Measurements from ENCODE around the gene SMCO4.

DNA sequence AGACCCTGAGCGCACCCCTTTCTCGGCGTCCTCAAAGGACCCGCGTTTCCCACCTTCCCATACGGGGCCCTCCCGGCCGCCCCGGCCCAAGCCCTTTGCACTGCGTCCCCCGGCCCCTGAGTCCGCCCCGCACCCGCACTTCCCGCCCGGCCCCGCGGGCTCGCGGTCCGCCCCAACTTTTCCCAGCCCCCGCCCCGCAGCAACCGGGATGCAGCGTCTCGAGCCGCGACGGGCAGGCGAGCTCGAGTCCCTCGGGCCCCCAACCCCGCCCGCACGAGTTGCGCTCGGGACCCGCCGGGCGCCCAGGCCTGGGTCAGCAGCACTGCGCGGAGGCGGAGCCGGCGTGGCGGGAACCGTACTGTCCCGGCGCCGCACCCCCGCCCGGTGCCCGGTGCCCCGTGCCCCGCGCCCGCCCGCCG, 371 bp downstream of the SMCO4 start:
- TF ChIP-seq TAF1 (IDR thresholded peaks at IDR 0.05; ENCODE audit: borderline replicate concordance, low read depth, low read length) (no peak), POLR2AphosphoS5 (IDR thresholded peaks at IDR 0.05; ENCODE audit: low read depth, low read length) (no peak)
